HG03575 (cell line): Measurements from ENCODE around the gene ZFP92.

Source experiments
- ATAC-seq: cut with Tn5 transposase; IDR thresholded peaks from one replicate; pipeline ENCODE4 v1.9.1; 2021; ENCODE audit not compliant: unreplicated experiment, insufficient number of reproducible peaks, low FRiP score; ENCODE audit errors: extremely low read depth

Gene ZFP92, protein sequence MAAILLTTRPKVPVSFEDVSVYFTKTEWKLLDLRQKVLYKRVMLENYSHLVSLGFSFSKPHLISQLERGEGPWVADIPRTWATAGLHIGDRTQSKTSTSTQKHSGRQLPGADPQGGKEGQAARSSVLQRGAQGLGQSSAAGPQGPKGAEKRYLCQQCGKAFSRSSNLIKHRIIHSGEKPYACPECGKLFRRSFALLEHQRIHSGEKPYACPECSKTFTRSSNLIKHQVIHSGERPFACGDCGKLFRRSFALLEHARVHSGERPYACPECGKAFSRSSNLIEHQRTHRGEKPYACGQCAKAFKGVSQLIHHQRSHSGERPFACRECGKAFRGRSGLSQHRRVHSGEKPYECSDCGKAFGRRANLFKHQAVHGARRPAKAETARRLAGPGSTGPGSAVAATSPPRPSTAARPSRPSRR

DNA sequence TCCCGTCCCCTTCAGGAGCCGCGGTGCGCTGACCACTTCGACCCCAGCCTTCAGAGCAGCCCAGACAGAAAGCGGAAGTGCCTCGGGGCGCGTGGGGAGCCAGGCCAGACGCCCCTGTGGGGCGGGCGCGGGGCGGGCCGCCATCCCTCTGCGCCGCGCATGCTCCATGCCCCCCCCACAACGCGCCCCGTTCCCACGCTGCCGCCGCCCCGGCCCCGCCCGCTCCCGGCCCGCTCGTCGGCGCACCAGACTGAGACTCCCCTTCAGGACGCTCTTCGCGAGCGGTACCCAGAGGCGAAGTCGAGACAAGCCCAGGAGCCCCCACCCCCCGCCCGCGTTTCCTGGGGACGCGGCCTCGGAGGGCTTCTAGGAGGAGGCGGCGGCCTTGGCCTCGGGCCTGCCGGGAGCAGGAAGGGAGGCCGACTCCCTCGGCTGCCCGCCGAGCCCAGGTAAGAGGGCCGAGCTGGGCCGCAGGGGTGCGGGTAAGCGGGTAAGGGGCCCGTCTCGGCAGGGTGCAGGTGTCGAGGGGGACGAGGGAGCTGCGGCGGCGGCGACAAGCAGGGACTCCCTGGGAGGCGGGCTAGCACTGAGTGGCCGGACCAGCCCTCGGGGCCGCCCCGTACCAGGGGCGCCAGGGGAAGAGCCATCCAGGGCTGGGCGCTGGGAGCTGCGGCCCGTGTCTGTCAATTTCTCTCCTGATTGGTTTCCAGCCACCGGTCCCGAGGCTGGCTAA lies at the start of gene ZFP92:
Gene ZFP92 (plus strand): TSS at position 218 of the 733 bp plus-strand sequence. CDS start 6,851 bp downstream, outside the sequence.
- no peak for ATAC-seq

GRCh38 chrX:153361781-153362397 lies 49.4 kb upstream of the ZFP92 start:
- ATAC-seq, result no peak

GRCh38 chrX:153365670-153366069 lies 45.6 kb upstream of the ZFP92 start:
- no peak for ATAC-seq

DNA sequence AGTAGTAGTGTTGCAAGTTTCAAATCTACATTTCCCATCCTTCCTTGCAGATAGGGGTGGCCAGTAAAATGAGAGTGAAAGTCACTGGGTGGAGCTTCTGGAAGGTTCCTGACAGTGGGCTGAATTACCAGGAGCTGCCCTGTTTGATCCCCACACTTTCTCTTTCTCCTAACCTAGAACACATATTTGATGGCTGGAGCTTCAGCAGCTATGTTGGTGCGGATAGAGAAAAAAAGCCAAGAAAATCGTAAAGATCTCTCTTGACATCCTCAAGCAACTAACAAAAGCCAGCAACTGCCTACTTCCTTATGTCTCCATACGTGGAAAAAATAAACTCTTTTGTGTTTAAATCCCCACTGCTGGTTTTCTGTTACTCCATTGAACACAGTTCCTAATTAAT lies 45.2 kb upstream of the ZFP92 start:
- no peak for ATAC-seq

DNA sequence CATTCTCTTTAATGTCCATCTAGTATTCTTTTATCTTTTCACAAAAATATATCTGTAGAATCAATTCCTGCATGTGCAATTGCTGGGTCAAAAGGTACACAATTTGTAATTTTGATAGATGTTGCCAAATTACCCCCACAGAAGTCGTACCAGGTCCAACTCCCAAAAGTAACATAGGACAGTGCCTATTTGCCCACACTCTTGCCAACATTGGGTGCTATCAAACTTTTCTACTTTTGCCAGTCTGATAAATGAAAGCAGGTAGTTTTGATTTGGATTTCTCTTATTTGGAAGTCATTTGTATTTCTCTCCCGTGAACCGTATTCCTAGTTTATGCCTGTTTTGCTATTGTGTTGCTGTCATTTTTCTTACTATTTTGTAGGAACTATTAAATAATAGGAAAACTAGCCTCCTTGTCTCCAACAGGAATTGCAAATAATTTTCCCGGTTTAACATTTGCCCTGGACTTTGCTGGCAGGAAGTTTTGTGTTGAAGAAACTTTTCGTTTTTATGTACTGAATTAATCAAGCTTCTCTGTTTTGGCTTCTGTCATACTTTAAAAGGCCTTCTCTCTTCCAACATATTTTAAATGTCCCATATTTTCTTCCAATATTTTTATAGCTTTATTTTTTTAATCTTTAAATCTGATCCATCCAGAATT lies 44.3 kb upstream of the ZFP92 start:
- no peak for ATAC-seq

- no peak for ATAC-seq
Observed at GRCh38 chrX:153370293-153371055, 40.8 kb upstream of the ZFP92 start.

DNA sequence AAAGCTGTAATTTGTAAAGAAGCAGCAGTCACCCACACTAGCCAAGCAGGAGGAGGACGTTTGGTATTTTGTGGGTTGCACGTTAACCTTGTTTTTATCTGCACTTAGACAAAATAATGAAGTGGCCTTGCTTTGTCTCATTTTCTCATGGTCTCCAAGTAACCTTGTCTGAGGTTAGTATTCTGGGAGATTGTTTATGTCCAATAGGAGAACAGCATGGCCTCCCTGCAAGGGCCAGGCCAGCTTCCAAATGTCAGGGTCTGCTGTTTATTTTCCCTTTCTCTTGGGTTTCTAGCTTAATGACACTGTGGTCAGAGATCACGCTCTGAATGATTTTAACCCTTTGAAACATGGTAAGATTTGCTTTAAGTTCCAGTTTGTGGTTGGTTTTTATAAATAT lies 40.0 kb upstream of the ZFP92 start:
- ATAC-seq, result no peak

DNA sequence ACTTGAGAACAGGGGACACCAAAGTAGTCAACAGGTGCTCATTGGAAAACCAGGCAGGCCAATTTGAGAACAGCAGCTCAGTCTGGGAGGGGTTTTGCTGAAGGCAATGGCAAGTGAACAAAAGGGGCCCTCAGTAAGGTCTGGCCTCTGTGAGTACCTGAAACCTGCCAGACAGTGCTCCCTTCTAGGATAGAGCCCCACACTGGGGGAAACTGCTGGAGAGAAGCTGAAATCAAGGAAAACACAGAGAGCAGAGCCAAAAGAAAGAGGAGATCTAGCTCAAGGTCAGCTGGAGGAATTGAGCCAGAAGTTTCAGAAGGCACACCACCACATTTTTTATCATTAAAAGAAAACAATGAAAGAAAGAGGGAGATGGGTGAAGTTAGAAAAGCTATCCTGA lies 38.3 kb upstream of the ZFP92 start:
- no peak for ATAC-seq

GRCh38 chrX:153374426-153374825 lies 36.8 kb upstream of the ZFP92 start:
- ATAC-seq, result no peak

GRCh38 chrX:153375571-153375970 lies 35.7 kb upstream of the ZFP92 start:
- ATAC-seq, result no peak

DNA sequence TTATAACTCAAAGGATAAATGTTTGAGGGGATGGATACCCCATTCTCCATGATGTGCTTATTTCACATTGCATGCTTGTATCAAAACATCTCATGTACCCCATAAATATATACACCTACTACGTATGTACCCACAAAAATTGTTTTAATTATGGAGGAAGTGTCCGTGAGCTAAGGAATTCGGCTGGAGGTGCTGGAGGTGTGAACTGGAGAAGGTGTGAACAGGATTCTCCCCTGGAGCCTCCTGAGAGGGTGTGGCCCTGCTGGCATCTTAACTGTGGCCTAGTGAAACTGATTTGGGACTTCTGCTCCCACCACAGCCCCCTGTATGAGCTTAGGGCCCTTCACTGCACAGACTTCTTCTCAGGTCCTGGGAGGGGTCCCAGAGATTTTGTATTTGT lies 33.5 kb upstream of the ZFP92 start:
- no peak for ATAC-seq

GRCh38 chrX:153378607-153379006 lies 32.7 kb upstream of the ZFP92 start:
- ATAC-seq, result no peak

- ATAC-seq, result no peak
Observed at GRCh38 chrX:153379508-153379907, 31.8 kb upstream of the ZFP92 start.

- ATAC-seq, result no peak
Observed at GRCh38 chrX:153379971-153380581, 31.2 kb upstream of the ZFP92 start.

DNA sequence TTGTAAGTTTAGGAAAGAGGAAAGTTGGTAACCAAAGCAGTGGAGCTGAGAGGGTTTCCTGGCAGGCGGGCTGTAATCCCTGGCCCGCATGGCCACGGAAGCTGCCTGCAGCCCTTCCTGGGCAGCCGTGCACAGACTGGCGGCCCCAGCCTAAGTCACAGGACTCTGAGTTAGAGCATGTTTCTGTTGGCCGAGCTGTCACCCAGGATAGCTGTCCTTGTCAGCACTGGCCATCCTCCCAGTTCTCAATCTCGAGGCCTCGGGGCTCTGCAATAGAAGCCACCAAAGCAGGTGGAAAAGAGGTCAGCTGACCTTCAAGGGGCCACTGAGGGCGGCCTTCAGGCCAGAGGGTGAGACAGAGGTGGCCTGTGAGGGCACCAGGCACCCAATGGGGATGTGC lies 30.6 kb upstream of the ZFP92 start:
- no peak for ATAC-seq

GRCh38 chrX:153381684-153382532 lies 29.4 kb upstream of the ZFP92 start:
- no peak for ATAC-seq
